Neutrophil (primary cell): ENCODE data around the gene GSTA1.
"Not testable (repeated sequence)": the region's sequence is repeated elsewhere in the genome, so short reads cannot be mapped to it uniquely, and the experiment has no call there.

Experiments used
- H3K27ac ChIP-seq: fragments of 200-600 bp; sonication (generic); 2 replicates; pipeline ENCODE4 v1.5.1; 2016; ENCODE audit warnings: mild to moderate bottlenecking, moderate library complexity
- H3K27me3 ChIP-seq: fragments of 200-600 bp; sonication (generic); 2 replicates; pipeline ENCODE4 v1.6.0; 2016; ENCODE audit warnings: mild to moderate bottlenecking
- H3K36me3 ChIP-seq: fragments of 200-600 bp; sonication (generic); 2 replicates; pipeline ENCODE4 v1.5.1; 2017
- H3K4me1 ChIP-seq, 2 experiments: fragments of 200-600 bp in 1 of 2; sonication (generic) in 1 of 2; 1 replicate in 1 of 2; 2 replicates in 1 of 2; pipeline versions ENCODE4 v1.5.1 to v1.6.1; 2013 to 2016; ENCODE audit warnings: low read depth in 1 of 2, low read length in 1 of 2, mild to moderate bottlenecking in 1 of 2, moderate library complexity in 1 of 2; ENCODE audit not compliant: control insufficient read depth in 1 of 2, insufficient read depth in 1 of 2
- H3K4me3 ChIP-seq, 2 experiments: fragments of 200-600 bp in 1 of 2; sonication (generic) in 1 of 2; 1 replicate in 1 of 2; 2 replicates in 1 of 2; pipeline ENCODE4 v1.5.1; 2013 to 2016; ENCODE audit warnings: low read depth in 1 of 2, low read length in 1 of 2, mild to moderate bottlenecking in 1 of 2, moderate library complexity in 1 of 2
- H3K9me3 ChIP-seq: fragments of 200-600 bp; sonication (generic); 2 replicates; pipeline ENCODE4 v1.5.1; 2016
- TF ChIP-seq, protein P1 (sequence below): fragments of 200-600 bp; sonication (generic); IDR thresholded peaks from 2 replicates; pipeline ENCODE4 v1.5.1; 2016; ENCODE audit warnings: antibody characterized with exemption

Gene GSTA1

DNA sequence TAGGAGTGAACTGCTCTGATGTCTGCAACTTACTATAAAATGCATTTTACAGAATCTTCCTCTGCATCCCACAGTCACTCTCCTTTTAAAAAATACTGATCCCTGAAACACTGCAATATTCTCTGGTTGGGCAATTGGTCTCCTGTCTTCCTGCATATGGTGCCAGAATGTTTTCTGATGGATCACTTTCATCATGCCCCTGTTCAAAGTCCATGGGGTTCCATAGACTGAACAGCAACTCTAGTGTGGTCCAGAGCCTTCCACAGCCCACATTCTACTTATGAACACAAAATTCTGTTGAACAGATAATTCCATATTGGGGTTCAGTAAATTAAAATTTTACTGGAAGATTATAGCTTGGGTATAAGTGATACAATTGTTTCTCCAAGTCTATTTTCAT is 51.3 kb downstream of the GSTA1 start:
- no peaks in the 10 kb centered on the region for H3K9me3 ChIP-seq
- H3K4me3 ChIP-seq = no peak overlapping the region
- H3K4me1 ChIP-seq = no peaks in the 10 kb centered on the region
- TF ChIP-seq, protein P1, sequence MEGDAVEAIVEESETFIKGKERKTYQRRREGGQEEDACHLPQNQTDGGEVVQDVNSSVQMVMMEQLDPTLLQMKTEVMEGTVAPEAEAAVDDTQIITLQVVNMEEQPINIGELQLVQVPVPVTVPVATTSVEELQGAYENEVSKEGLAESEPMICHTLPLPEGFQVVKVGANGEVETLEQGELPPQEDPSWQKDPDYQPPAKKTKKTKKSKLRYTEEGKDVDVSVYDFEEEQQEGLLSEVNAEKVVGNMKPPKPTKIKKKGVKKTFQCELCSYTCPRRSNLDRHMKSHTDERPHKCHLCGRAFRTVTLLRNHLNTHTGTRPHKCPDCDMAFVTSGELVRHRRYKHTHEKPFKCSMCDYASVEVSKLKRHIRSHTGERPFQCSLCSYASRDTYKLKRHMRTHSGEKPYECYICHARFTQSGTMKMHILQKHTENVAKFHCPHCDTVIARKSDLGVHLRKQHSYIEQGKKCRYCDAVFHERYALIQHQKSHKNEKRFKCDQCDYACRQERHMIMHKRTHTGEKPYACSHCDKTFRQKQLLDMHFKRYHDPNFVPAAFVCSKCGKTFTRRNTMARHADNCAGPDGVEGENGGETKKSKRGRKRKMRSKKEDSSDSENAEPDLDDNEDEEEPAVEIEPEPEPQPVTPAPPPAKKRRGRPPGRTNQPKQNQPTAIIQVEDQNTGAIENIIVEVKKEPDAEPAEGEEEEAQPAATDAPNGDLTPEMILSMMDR = no peak
- no peaks in the 10 kb centered on the region for H3K27me3 ChIP-seq
- no peak overlapping the region for H3K27ac ChIP-seq
- no peaks in the 10 kb centered on the region for H3K36me3 ChIP-seq

DNA sequence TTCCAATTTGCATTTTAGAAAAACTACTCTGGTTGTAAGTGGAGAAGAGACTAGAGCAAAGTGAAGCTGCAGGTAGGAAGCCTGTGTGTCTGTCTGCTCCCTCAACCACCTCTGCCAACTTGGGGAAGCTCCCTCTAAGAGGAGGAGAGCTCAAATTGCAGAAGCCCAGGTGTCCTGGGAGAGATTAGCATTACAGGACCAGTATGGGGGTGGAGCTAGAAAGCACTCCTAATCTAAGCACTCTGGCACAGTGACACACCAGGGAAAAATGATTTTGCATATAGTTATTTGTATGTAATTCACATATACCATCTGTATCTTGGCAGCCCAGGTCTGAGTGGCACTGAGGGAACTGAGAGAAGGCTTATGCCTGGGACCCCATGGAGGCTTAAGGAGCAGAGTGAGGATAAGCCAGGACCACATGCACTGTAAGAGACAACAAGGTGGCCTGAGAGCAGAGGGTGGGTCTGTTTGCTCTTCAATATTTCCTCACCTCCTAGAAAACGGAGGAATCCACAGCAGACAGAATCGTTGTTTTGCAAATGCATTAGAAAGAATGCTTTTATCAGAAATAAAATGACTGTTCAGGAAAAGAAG is 54.0 kb downstream of the GSTA1 start:
- H3K27me3 ChIP-seq = no peaks in the 10 kb centered on the region
- TF ChIP-seq, protein P1 = no peak
- no peaks in the 10 kb centered on the region for H3K4me1 ChIP-seq
- no peak overlapping the region for H3K27ac ChIP-seq
- H3K36me3 ChIP-seq = no peaks in the 10 kb centered on the region
- no peaks in the 10 kb centered on the region for H3K9me3 ChIP-seq
- H3K4me3 ChIP-seq = no peak overlapping the region

GRCh38 chr6:52747301-52747700 is 56.3 kb downstream of the GSTA1 start:
- H3K27ac ChIP-seq, H3K9me3 ChIP-seq, H3K36me3 ChIP-seq, H3K4me1 ChIP-seq, H3K27me3 ChIP-seq, H3K4me3 ChIP-seq: not testable (repeated sequence)

DNA sequence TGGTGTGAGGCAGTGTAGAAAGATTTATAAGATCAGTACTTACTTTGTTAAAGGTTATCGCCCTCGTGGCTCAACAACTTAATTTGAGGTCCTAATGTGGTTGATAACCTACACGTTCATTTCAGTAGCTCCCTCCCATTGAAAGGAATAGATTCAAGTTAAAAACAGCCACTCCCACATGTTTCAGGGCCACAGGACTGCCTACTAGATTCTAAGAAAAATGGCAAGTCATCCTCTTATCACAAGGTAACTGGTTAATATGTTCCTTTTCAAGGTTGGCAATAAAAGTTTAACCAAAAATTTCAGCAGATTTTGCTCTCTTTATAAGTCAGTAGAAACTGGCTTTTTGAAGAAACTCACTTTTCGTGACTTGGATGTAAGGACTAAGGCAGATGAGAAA is 57.4 kb downstream of the GSTA1 start:
- H3K9me3 ChIP-seq = no peaks in the 10 kb centered on the region
- H3K4me1 ChIP-seq = no peaks in the 10 kb centered on the region
- TF ChIP-seq, protein P1 = no peak
- H3K4me3 ChIP-seq = no peak overlapping the region
- H3K27ac ChIP-seq = no peak overlapping the region
- H3K36me3 ChIP-seq = no peaks in the 10 kb centered on the region
- H3K27me3 ChIP-seq = no peaks in the 10 kb centered on the region

DNA sequence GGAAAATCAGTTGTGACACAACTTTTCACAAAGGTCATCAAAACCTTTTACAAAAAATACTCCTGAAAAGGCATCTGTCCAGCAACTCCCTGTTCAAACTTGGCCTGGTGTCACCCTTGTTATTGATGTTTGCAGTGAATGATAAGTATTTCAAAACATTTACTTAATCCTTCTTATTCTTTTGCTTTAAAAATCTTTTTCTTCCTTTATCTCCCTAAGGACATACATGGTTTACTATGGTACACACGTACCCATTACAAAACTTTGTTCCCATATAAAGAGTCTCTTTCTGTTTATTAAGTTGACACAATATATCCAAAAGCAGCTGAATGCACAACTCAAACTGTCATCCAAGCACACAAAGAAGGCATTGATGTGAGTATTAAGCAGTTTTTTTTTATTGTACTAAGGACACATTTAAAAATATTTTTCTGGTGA is 57.8 kb downstream of the GSTA1 start:
- TF ChIP-seq, protein P1 = no peak
- H3K27me3 ChIP-seq = no peaks in the 10 kb centered on the region
- H3K4me3 ChIP-seq = no peak overlapping the region
- H3K9me3 ChIP-seq = no peaks in the 10 kb centered on the region
- no peak overlapping the region for H3K27ac ChIP-seq
- H3K36me3 ChIP-seq = no peaks in the 10 kb centered on the region
- no peaks in the 10 kb centered on the region for H3K4me1 ChIP-seq

GRCh38 chr6:52741872-52742271 is 61.7 kb downstream of the GSTA1 start:
- no peaks in the 10 kb centered on the region for H3K36me3 ChIP-seq
- no peaks in the 10 kb centered on the region for H3K27me3 ChIP-seq
- H3K9me3 ChIP-seq = no peaks in the 10 kb centered on the region
- H3K27ac ChIP-seq = no peak overlapping the region
- H3K4me3 ChIP-seq = no peak overlapping the region
- H3K4me1 ChIP-seq = no peaks in the 10 kb centered on the region
- TF ChIP-seq, protein P1 = no peak
